ENCODE data around the gene NFATC3. TPM values are rescaled to one million over a fixed set of nuclear protein-coding genes. Genes with fewer than 3 reads are reported as not detected.

NFATC3 gene
- polyA plus RNA-seq, 3 donors = 14.3 to 21.8 (median 15.8) TPM

- peak overlapping the region; percentile 51 to 58 for H3K4me3 Mint-ChIP-seq
- no peaks in the 10 kb centered on the region for H3K9me3 Mint-ChIP-seq
- peaks cover 0 to 2% (median 1%) of the 10 kb centered on the region in 3 donors for H3K27me3 Mint-ChIP-seq (ENCODE audit: low read depth in 3 of 3)
- peak; percentile 88 for TF ChIP-seq CTCF (IDR thresholded peaks at IDR 0.05)
- H3K79me2 ChIP-seq (ENCODE audit: insufficient read depth, low read length) = peaks cover 54% of the 10 kb centered on the region
- H3K4me2 ChIP-seq (replicated peaks; ENCODE audit: extremely low read depth, low read length, poor library complexity, severe bottlenecking) = peak overlapping the region; percentile 70
- H2AFZ ChIP-seq (ENCODE audit: insufficient read depth, low read depth, low read length, poor library complexity, severe bottlenecking) = peak overlapping the region; percentile 37
- DNase-seq = peak; percentile 69 to 79 (median 77)
- no peaks in the 10 kb centered on the region for H3K36me3 ChIP-seq (replicated peaks in 1 of 2; ENCODE audit: control insufficient read depth in 1 of 2, insufficient read depth in 2 of 2, low read length in 2 of 2)
- H3K4me1 Mint-ChIP-seq = peaks cover 74% of the 10 kb centered on the region
- H3K9me3 ChIP-seq (replicated peaks in 1 of 2; ENCODE audit: control insufficient read depth in 1 of 2, insufficient read depth in 1 of 2, low read length in 2 of 2) = no peaks in the 10 kb centered on the region
- peak overlapping the region; percentile 80 for H3K27ac ChIP-seq (ENCODE audit: low read depth in 1 of 2, low read length in 2 of 2)
- WGBS (ENCODE audit: insufficient coverage) = 0% methylated on average over 1 of the region's 14 CpGs
- H3K4me1 ChIP-seq (ENCODE audit: control insufficient read depth in 1 of 2, insufficient read depth in 2 of 2, low read length in 2 of 2) = peaks cover 72 to 82% of the 10 kb centered on the region in 2 donors
- peak overlapping the region; percentile 74 to 96 (median 90) for H3K27ac Mint-ChIP-seq
- peak overlapping the region in 1 of 3 experiments; percentile 62 for H3K4me3 ChIP-seq (replicated peaks in 1 of 3; ENCODE audit: low read depth in 2 of 3, low read length in 3 of 3)
- no peaks in the 10 kb centered on the region for H4K20me1 ChIP-seq (ENCODE audit: insufficient read depth, low read length)
- intact Hi-C loops (cut with micrococcal nuclease) = loop anchor here (1.0 to 5.0 kb wide), 3 partner anchors 17 to 103 kb away; partner anchors contain the start of genes DDX28 (in 1 of the 2), DUS2 (in 1 of the 2) and PSMB10 (in 1 of the 2)
- peak overlapping the region; percentile 5 for H3K9ac ChIP-seq (ENCODE audit: insufficient read depth, low read length, poor library complexity, severe bottlenecking)
- H3K36me3 Mint-ChIP-seq = peaks cover 15 to 19% of the 10 kb centered on the region in 2 donors
- no peaks in the 10 kb centered on the region for H3K27me3 ChIP-seq (ENCODE audit: control insufficient read depth in 2 of 2, insufficient read depth in 2 of 2, low read length in 2 of 2)
These were observed 44.5 kb upstream of the NFATC3 start for GRCh38 chr16:68040506-68041288.

GRCh38 chr16:68041783-68042182 lies 43.4 kb upstream of the NFATC3 start:
- peak; percentile 42 to 75 (median 73) for DNase-seq
- intact Hi-C loops (cut with micrococcal nuclease) = loop anchor here in 1 of 2 donors (5.0 kb wide), 1 partner anchor 104 kb away; the partner anchor contains the start of gene PSMB10
- Histone ChIP-seq H3K4me1 (ENCODE audit: control insufficient read depth in 1 of 2, insufficient read depth in 2 of 2, low read length in 2 of 2) (peaks cover 72 to 79% of the 10 kb centered on the region in 2 donors), H3K9me3 (replicated peaks in 1 of 2; ENCODE audit: control insufficient read depth in 1 of 2, insufficient read depth in 1 of 2, low read length in 2 of 2) (no peaks in the 10 kb centered on the region), H3K27ac (ENCODE audit: low read depth in 1 of 2, low read length in 2 of 2) (peak overlapping the region; percentile 80), H4K20me1 (ENCODE audit: insufficient read depth, low read length) (no peaks in the 10 kb centered on the region), H3K4me3 (replicated peaks in 1 of 3; ENCODE audit: low read depth in 2 of 3, low read length in 3 of 3) (peak overlapping the region; percentile 16 to 62 (median 25)), H3K4me2 (replicated peaks; ENCODE audit: extremely low read depth, low read length, poor library complexity, severe bottlenecking) (peak overlapping the region; percentile 70), H3K9ac (ENCODE audit: insufficient read depth, low read length, poor library complexity, severe bottlenecking) (no peak overlapping the region), H3K27me3 (ENCODE audit: control insufficient read depth in 2 of 2, insufficient read depth in 2 of 2, low read length in 2 of 2) (no peaks in the 10 kb centered on the region), H3K79me2 (ENCODE audit: insufficient read depth, low read length) (peaks cover 64% of the 10 kb centered on the region), H2AFZ (ENCODE audit: insufficient read depth, low read depth, low read length, poor library complexity, severe bottlenecking) (no peak overlapping the region), H3K36me3 (replicated peaks in 1 of 2; ENCODE audit: control insufficient read depth in 1 of 2, insufficient read depth in 2 of 2, low read length in 2 of 2) (peaks cover 0 to 8% of the 10 kb centered on the region in 2 donors)
- no peaks in the 10 kb centered on the region for H3K9me3 Mint-ChIP-seq
- peaks cover 19 to 27% of the 10 kb centered on the region in 2 donors for H3K36me3 Mint-ChIP-seq
- H3K27ac Mint-ChIP-seq = peak overlapping the region; percentile 74 to 96 (median 90)
- H3K27me3 Mint-ChIP-seq (ENCODE audit: low read depth in 3 of 3) = peaks cover 0 to 2% (median 1%) of the 10 kb centered on the region in 3 donors
- H3K4me3 Mint-ChIP-seq = peak overlapping the region; percentile 13 to 73
- TF ChIP-seq CTCF (IDR thresholded peaks at IDR 0.05) = no peak
- peaks cover 72% of the 10 kb centered on the region for H3K4me1 Mint-ChIP-seq
- WGBS (ENCODE audit: insufficient coverage) = no CpG with 5 or more reads among the region's 2 CpGs

All from CD14-positive monocyte (primary cell).